ENCODE results near the gene CLCNKA.

DNA sequence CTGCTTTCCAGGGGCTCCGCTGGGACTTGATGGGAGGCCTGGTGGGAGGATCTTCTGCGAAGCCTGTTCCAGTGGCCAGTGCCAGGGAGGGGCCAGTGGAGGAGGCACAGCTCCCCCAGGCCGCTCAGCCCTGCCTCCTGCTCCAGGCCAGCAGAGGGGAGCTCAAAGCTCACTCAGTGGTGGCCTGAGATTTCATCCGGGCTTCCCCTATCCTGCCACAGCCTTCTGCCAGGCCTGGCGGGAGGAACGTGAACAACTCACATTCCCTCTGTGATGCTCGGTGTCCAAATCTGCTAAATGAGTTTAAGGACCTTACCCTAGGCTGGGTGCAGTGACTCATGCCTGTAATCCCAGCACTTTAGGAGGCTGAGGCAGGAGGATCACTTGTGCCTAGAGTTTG is 25.0 kb downstream of the CLCNKA start:
- TF ChIP-seq, protein P1, sequence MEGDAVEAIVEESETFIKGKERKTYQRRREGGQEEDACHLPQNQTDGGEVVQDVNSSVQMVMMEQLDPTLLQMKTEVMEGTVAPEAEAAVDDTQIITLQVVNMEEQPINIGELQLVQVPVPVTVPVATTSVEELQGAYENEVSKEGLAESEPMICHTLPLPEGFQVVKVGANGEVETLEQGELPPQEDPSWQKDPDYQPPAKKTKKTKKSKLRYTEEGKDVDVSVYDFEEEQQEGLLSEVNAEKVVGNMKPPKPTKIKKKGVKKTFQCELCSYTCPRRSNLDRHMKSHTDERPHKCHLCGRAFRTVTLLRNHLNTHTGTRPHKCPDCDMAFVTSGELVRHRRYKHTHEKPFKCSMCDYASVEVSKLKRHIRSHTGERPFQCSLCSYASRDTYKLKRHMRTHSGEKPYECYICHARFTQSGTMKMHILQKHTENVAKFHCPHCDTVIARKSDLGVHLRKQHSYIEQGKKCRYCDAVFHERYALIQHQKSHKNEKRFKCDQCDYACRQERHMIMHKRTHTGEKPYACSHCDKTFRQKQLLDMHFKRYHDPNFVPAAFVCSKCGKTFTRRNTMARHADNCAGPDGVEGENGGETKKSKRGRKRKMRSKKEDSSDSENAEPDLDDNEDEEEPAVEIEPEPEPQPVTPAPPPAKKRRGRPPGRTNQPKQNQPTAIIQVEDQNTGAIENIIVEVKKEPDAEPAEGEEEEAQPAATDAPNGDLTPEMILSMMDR (conservative IDR thresholded peaks at IDR 0.05; ENCODE audit: low read depth, low read length): no peak
- no peak for TF ChIP-seq EZH2 (IDR thresholded peaks at IDR 0.05; ENCODE audit: low read length, unreplicated experiment)

All from PC-3 (cell line).